PC-9 (cell line): ENCODE results near the gene ATP5F1B. TPM values are rescaled to one million over a fixed set of nuclear protein-coding genes. Genes with fewer than 3 reads are reported as not detected.

Experiments used
- BruUV-seq: library from RNA; stranded (reverse); fragments of 400-500 nt; replicated peaks from 2 replicates; lab custom pipeline; 2021; lab: Mats Ljungman, UMichigan
- CTCF ChIA-PET: fragments of 300-600 bp; sonication (Branson Sonifier 250); formaldehyde crosslinking; loops from one replicate; lab custom pipeline; 2022; ENCODE audit warnings: antibody characterized with exemption; lab: Charles Lee
- POLR2A ChIA-PET: fragments of 300-600 bp; sonication (Branson Sonifier 250); formaldehyde crosslinking; loops from one replicate; lab custom pipeline; 2022; ENCODE audit warnings: antibody characterized with exemption; ENCODE audit not compliant: unreplicated experiment; lab: Charles Lee
- DNase-seq, 2 experiments: peaks; one replicate each; pipeline versions ENCODE4 v3.0.0 to v3.0.0-alpha.2; 2015 to 2022; ENCODE audit warnings: mixed read lengths in 1 of 2
- H2AFZ ChIP-seq: fragments of 200-600 bp; sonication (generic); 2 replicates; pipeline ENCODE4 v1.8.1; 2017; ENCODE audit warnings: antibody characterized with exemption
- H3F3A ChIP-seq: fragments of 200-600 bp; sonication (generic); 2 replicates; pipeline ENCODE4 v1.8.1; 2017; ENCODE audit warnings: antibody characterized with exemption, mild to moderate bottlenecking, low read depth; ENCODE audit not compliant: insufficient read depth
- H3K27ac ChIP-seq: fragments of 200-600 bp; sonication (generic); 2 replicates; pipeline ENCODE4 v1.6.1; 2016; ENCODE audit warnings: mixed run types
- H3K27me3 ChIP-seq: fragments of 200-600 bp; sonication (generic); 2 replicates; pipeline ENCODE4 v1.6.1; 2016; ENCODE audit warnings: low read depth, mixed run types; ENCODE audit not compliant: insufficient read depth
- H3K36me3 ChIP-seq: fragments of 200-600 bp; sonication (generic); 2 replicates; pipeline ENCODE4 v1.6.1; 2016; ENCODE audit warnings: low read depth, mixed run types
- H3K4me1 ChIP-seq: fragments of 200-600 bp; sonication (generic); replicated peaks from 2 replicates; pipeline ENCODE4 v1.6.1; 2016; ENCODE audit warnings: mixed run types; ENCODE audit not compliant: insufficient read depth
- H3K4me2 ChIP-seq: fragments of 200-600 bp; sonication (generic); 2 replicates; pipeline ENCODE4 v1.6.1; 2017; ENCODE audit warnings: mixed run types
- H3K4me3 ChIP-seq: fragments of 200-600 bp; sonication (generic); 2 replicates; pipeline ENCODE4 v1.6.1; 2016; ENCODE audit warnings: mixed run types
- H3K79me2 ChIP-seq: fragments of 200-600 bp; sonication (generic); 2 replicates; pipeline ENCODE4 v1.6.1; 2017; ENCODE audit warnings: low read depth, mixed run types
- H3K9me2 ChIP-seq: fragments of 200-600 bp; sonication (generic); 2 replicates; pipeline ENCODE4 v1.8.1; 2017; ENCODE audit warnings: mild to moderate bottlenecking; ENCODE audit not compliant: insufficient read depth
- H3K9me3 ChIP-seq: fragments of 200-600 bp; sonication (generic); 2 replicates; pipeline ENCODE4 v1.8.1; 2016; ENCODE audit warnings: low read depth; ENCODE audit not compliant: insufficient read depth
- H4K20me1 ChIP-seq: fragments of 200-600 bp; sonication (generic); 2 replicates; pipeline ENCODE4 v1.8.1; 2017; ENCODE audit not compliant: insufficient read depth
- CTCF ChIP-seq: fragments of 200-600 bp; sonication (generic); conservative IDR thresholded peaks from 2 replicates; pipeline ENCODE4 v1.6.1; 2017; ENCODE audit warnings: mixed run types, antibody characterized with exemption, mild to moderate bottlenecking, moderate library complexity
- EZH2 ChIP-seq: fragments of 200-600 bp; sonication (generic); IDR thresholded peaks from 2 replicates; pipeline ENCODE4 v1.8.0; 2017; ENCODE audit warnings: antibody characterized with exemption, low read depth
- intact Hi-C: fragments of 100-400 bp; cut with micrococcal nuclease; formaldehyde crosslinking; loops from one replicate; pipeline ENCODE4 v1.10.0; 2022; ENCODE audit not compliant: unreplicated experiment
- total RNA-seq: library from RNA; stranded (reverse); gene quantifications from 2 replicates; pipeline ENCODE4 v1.2.3, GENCODE V29; 2021

ATP5F1B gene
- total RNA-seq, 1 experiment from 2014 or later, result 587 TPM

DNA sequence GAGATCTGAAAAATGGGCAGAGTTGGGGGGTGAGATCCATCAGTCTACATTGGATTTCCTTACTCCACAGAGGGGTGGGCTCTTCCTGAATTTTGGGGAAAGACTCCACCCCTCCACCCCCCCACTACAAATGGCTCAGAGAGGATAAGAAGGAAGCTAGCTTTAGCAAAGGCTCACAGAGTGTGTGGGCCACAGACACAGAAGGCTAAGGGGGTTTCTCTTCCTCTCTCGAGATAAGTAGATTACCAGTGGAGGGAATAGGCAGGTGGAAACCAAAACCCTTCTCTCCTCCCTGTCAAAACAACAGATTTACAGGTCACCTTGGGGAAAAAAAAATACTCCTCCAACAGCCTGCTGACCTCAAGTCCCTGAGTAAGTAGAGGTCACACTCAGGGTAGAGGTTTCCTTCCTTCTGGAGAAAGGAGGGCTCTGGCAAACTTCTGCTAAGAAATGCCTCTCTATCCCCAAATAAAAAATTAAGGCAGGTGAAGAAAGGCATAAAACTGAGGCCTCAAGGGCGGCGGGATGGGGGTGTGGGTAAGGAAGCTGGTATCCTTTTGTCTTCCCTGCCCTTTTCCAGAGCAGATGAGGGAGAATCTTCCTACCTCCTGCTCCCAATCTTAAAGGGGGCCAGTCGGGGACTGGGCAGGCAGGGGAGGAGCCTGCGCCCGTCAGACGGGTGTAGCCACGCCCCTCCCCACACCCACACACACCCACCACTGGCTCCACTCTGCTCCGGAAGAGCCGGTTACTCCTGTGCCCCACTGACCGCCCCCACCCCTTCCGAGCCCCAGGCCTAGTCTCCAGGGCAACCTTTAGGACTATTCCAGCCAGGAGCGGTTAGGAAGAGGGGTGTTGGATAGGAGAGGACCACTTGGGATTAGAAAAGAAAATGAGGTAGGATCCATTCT lies 13.7 kb downstream of the ATP5F1B start:
- intact Hi-C loops, result loop anchor here (10.0 kb wide), 2 partner anchors 373 to 437 kb away; partner anchors contain the start of gene ZBTB39
- Histone ChIP-seq H3K9me3 (no peaks in the 10 kb centered on the region), H2AFZ (no peak overlapping the region), H3K4me2 (peak overlapping the region; percentile 100), H3K36me3 (no peaks in the 10 kb centered on the region; the same call in 1 of the 2 replicates), H3F3A (peaks cover 26% of the 10 kb centered on the region), H3K9me2 (no peaks in the 10 kb centered on the region), H3K4me3 (peak overlapping the region; percentile 35; the same call in 1 of the 2 replicates), H3K27ac (peak overlapping the region; percentile 31; the same call in 1 of the 2 replicates), H3K27me3 (no peaks in the 10 kb centered on the region), H3K79me2 (peaks cover 77% of the 10 kb centered on the region), H4K20me1 (peaks cover 13% of the 10 kb centered on the region), H3K4me1 (peaks cover 47% of the 10 kb centered on the region)
- TF ChIP-seq CTCF (no peak), EZH2 (no peak)
- BruUV-seq, result no TSS peak
- POLR2A ChIA-PET, result interaction anchor here (0.8 kb wide), 1 partner anchor 109 kb away, joined by 4 read pairs; no protein-coding TSS in a partner anchor
- DNase-seq, result peak; percentile 62 to 77
- CTCF ChIA-PET, result no interaction called here

- ChIA-PET POLR2A (interaction anchor here (0.6 kb wide), 1 partner anchor 813 kb away, joined by 7 read pairs; the partner anchor contains the start of gene SARNP), CTCF (interaction anchor here (0.8 kb wide), 1 partner anchor 704 kb away, joined by 4 read pairs; no protein-coding TSS in a partner anchor)
- peaks cover 4% of the 10 kb centered on the region; the same call in 1 of the 2 replicates for H3K36me3 ChIP-seq
- DNase-seq, result peak; percentile 61 to 75
- H3K9me3 ChIP-seq, result no peaks in the 10 kb centered on the region
- H3K79me2 ChIP-seq, result peaks cover 85% of the 10 kb centered on the region
- H3K9me2 ChIP-seq, result no peaks in the 10 kb centered on the region
- TF ChIP-seq EZH2, result no peak
- no peak for TF ChIP-seq CTCF
- intact Hi-C loops, result loop anchor here (10.0 kb wide), 2 partner anchors 375 to 435 kb away; partner anchors contain the start of gene ZBTB39
- BruUV-seq, result no TSS peak
- no peaks in the 10 kb centered on the region for H3K27me3 ChIP-seq
- peak within 1 kb of the TSS; percentile 35 for H3K27ac ChIP-seq
- peak within 1 kb of the TSS; percentile 93 for H2AFZ ChIP-seq
- H3K4me1 ChIP-seq, result peaks cover 43% of the 10 kb centered on the region
- peak within 1 kb of the TSS; percentile 96 for H3K4me3 ChIP-seq
- H4K20me1 ChIP-seq, result peaks cover 27% of the 10 kb centered on the region
- H3K4me2 ChIP-seq, result peak within 1 kb of the TSS; percentile 97
- H3F3A ChIP-seq, result peaks cover 20% of the 10 kb centered on the region; the same call in 1 of the 2 replicates
Measured at GRCh38 chr12:56630180-56630632, 15.6 kb downstream of the ATP5F1B start, which contains the start of gene BAZ2A. Gene BAZ2A (minus strand): TSS chr12:56630326. CDS start chr12:56617530, 12,796 bp downstream.
